HAP-1 (cell line): ENCODE measurements around the gene CLDN18.

ENCODE experiments used
- DNase-seq, 2 experiments: peaks; one replicate each; pipeline ENCODE4 v3.0.0-alpha.2; 2016 to 2020; ENCODE audit warnings: low spot score in 2 of 2
- H3K27me3 ChIP-seq: fragments of 250-450 bp; sonication (Bioruptor Pico); 2 replicates; pipeline ENCODE4 v1.5.1; 2020; ENCODE audit warnings: low read depth, mild to moderate bottlenecking, moderate library complexity
- H3K36me3 ChIP-seq: fragments of 250-450 bp; sonication (Bioruptor Pico); replicated peaks from 2 replicates; pipeline ENCODE4 v1.5.1; 2020; ENCODE audit warnings: mild to moderate bottlenecking
- H3K4me1 ChIP-seq: fragments of 250-450 bp; sonication (Bioruptor Pico); 2 replicates; pipeline ENCODE4 v1.5.1; 2020; ENCODE audit warnings: mild to moderate bottlenecking
- H3K4me3 ChIP-seq: fragments of 250-450 bp; sonication (Bioruptor Pico); 2 replicates; pipeline ENCODE4 v1.5.1; 2020; ENCODE audit warnings: mild to moderate bottlenecking, moderate library complexity
- H3K9me3 ChIP-seq: fragments of 250-450 bp; sonication (Bioruptor Pico); 2 replicates; pipeline ENCODE4 v1.5.1; 2020; ENCODE audit warnings: mild to moderate bottlenecking, moderate library complexity
- in situ Hi-C: fragments of 300-500 bp; cut with MboI; formaldehyde crosslinking; loops from 3 replicates; pipeline ENCODE4 v1.14.3; 2020; ENCODE audit warnings: low sequenced_read_pairs, inconsistent platforms, mixed read lengths

CLDN18 gene

DNA sequence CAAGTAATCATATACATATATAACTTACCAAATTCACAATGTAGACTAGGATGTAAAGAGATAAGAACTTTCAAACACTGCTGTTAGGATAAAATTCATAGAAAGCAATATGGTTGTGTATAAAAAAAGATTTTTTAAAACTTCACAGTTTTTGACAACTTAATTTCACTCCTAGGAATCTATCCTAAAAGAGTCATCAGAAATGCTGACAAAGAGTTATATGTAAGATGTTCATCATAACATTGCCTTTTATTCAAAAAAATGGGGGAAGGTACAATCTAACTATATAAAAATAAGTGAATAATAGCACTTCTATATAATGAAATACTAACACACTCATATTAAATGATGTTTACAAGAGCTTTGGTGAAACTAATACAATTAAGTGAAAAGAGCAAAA is 4.3 kb upstream of the CLDN18 start:
- Histone ChIP-seq H3K9me3 (no peaks in the 10 kb centered on the region), H3K27me3 (no peaks in the 10 kb centered on the region), H3K4me1 (no peaks in the 10 kb centered on the region), H3K4me3 (no peak overlapping the region), H3K36me3 (no peaks in the 10 kb centered on the region)
- no peak for DNase-seq
- in situ Hi-C loops = no loop called here

DNA sequence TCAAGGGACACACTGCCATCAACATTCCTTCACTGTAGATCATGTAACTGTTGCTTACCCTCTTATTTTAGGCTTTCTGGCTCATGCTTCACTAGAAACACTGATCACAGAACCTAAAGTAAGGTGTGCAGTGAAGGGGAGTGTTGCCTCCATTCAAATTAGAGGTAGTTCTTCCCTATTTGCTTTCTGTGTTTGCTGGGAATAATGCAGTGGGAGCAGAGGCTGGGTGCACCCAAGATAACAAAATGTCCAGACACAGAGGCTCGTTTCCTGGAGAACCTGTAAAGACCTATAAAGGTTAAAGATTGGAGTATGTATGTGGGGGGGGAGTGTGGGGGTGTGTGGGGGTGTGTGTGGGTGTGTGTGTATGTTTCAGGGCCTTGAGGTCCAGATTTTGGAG is 2.1 kb upstream of the CLDN18 start:
- DNase-seq = no peak
- Histone ChIP-seq H3K4me1 (no peaks in the 10 kb centered on the region), H3K9me3 (no peaks in the 10 kb centered on the region), H3K36me3 (no peaks in the 10 kb centered on the region), H3K27me3 (no peaks in the 10 kb centered on the region), H3K4me3 (no peak overlapping the region)
- in situ Hi-C loops = no loop called here

DNA sequence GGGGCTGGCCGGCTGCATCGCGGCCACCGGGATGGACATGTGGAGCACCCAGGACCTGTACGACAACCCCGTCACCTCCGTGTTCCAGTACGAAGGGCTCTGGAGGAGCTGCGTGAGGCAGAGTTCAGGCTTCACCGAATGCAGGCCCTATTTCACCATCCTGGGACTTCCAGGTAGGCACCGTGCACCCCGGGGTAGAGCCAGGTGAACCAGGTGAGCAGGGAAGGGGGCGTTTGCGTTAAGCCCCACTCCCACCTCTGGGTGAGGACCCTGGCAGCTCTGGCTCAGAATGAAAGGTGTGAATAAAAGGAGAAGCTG is 267 bp downstream of the CLDN18 start:
- no peak for DNase-seq
- Histone ChIP-seq H3K4me3 (no peak overlapping the region), H3K36me3 (no peaks in the 10 kb centered on the region), H3K9me3 (no peaks in the 10 kb centered on the region), H3K4me1 (no peaks in the 10 kb centered on the region), H3K27me3 (no peaks in the 10 kb centered on the region)
- in situ Hi-C loops = no loop called here

DNA sequence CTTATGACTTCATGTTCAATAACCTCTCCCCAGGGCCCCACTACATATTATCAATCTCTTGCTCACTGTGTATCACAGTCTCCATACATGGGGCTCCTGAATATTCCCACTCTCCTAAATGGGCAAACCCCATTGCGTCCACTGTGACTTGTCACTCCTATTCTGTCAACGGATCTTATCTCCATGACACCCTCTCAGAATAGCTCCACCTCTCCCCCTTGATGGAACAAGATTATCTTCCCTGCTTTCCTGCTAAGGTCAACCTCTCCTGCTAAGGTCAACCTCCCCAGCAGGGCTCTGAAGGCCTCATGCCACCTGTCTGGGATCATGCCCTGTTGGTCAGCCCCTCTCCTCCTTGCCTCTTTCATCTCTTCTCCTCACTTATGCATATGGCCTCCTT is 1.8 kb downstream of the CLDN18 start:
- Histone ChIP-seq H3K27me3 (no peaks in the 10 kb centered on the region), H3K9me3 (no peaks in the 10 kb centered on the region), H3K36me3 (no peaks in the 10 kb centered on the region), H3K4me3 (no peak overlapping the region), H3K4me1 (no peaks in the 10 kb centered on the region)
- no peak for DNase-seq
- in situ Hi-C loops = no loop called here

DNA sequence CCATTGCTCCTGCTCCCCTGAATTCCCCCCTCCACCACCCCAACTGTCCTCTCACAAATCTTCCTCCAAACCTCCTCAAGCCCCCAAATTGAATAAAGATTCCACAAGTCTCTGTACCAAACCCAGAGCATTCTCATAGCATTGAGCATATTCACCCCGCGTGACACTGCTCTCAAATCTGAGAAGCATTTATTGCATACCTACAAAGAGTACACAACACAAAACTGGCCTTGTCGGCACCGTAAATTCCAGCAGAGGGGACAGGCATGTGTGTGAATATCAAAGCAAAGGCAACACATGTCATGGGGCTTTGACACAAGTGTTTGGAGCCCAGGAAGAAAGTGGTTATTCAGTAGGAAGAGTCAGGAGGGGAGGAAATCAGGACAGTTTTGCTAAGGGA is 2.6 kb downstream of the CLDN18 start:
- no peak for DNase-seq
- Histone ChIP-seq H3K36me3 (no peaks in the 10 kb centered on the region), H3K4me3 (no peak overlapping the region), H3K9me3 (no peaks in the 10 kb centered on the region), H3K4me1 (no peaks in the 10 kb centered on the region), H3K27me3 (no peaks in the 10 kb centered on the region)
- in situ Hi-C loops = no loop called here

DNA sequence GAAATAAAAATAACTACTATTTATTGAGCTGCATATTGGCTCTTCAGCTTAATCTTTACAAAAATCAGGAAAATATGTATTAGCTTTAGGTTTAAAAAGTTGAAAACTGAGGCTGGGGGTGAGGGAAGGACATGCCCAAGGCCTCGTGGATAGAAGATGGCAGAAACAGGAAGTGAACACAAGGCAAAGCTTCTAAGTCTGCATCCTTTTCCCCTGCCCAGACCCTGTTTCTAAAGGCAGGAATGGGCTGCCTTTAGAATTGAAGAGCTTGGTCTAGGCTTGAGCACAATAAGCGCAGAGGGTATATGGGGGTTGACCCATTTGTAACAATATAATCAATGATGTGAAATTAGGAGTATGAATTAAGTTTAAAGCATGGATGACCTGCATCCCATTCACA is 6.1 kb downstream of the CLDN18 start:
- DNase-seq = no peak
- no peaks in the 10 kb centered on the region for H3K27me3 ChIP-seq
- no peaks in the 10 kb centered on the region for H3K9me3 ChIP-seq
- no peak overlapping the region for H3K4me3 ChIP-seq
- no peaks in the 10 kb centered on the region for H3K36me3 ChIP-seq
- in situ Hi-C loops = no loop called here
- no peaks in the 10 kb centered on the region for H3K4me1 ChIP-seq

DNA sequence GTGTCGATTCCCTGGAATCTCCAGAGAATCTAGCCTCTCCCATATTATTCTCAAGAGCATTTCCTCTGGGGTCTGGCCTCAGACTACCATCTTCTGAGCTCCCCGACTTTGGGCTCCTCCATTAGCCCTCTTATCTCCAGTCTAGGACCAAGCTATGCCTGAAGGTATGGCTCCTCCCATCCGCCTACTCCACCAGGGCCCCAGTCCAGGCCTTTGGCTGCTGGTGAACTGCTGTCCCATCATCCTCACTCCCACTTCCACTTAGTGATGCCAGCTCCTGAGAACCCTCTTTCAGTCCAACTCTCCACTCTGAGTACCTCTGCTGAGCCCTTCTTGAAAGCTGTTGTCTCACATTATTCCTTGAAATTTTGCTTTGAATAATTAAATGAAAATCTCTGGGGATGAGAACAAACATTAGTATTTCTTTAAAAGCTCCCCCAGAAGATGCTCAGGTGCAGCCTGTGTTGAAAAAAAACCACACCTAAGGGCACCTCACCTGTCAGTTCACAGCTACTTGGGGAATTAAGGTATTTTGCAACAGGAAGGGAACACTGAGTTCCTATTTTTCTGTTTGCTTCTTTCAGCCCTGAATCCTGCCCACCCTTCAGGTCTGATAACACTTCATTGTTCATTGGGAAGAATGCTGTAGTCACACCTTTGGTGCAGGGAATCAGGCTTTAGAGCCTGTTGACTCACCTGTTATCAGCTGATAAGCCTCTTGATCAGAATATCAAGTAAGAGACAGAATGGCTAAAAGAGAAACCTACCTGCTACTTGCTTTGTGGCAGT is 9.5 kb downstream of the CLDN18 start:
- Histone ChIP-seq H3K9me3 (no peaks in the 10 kb centered on the region), H3K4me1 (no peaks in the 10 kb centered on the region), H3K4me3 (no peak overlapping the region), H3K27me3 (no peaks in the 10 kb centered on the region), H3K36me3 (no peaks in the 10 kb centered on the region)
- in situ Hi-C loops = no loop called here
- DNase-seq = no peak

DNA sequence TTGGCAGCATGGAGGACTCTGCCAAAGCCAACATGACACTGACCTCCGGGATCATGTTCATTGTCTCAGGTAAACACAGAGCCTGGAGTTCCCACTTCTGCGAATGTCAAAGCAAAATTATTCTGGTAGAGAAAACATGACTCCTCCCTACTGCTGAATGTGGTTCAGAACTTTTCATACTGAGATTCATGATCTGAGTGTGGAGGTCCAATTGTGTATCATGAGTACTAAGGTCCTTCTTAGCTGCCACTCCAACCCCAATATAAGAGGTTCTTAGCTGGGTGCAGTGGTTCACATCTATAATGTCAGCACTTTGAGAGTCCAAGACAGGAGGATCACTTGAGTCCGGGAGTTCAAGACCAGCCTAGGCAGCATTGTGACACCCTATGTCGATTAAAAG is 13.8 kb downstream of the CLDN18 start:
- H3K4me3 ChIP-seq = no peak overlapping the region
- no peaks in the 10 kb centered on the region for H3K36me3 ChIP-seq
- H3K27me3 ChIP-seq = no peaks in the 10 kb centered on the region
- DNase-seq = no peak
- in situ Hi-C loops = no loop called here
- no peaks in the 10 kb centered on the region for H3K9me3 ChIP-seq
- no peaks in the 10 kb centered on the region for H3K4me1 ChIP-seq

DNA sequence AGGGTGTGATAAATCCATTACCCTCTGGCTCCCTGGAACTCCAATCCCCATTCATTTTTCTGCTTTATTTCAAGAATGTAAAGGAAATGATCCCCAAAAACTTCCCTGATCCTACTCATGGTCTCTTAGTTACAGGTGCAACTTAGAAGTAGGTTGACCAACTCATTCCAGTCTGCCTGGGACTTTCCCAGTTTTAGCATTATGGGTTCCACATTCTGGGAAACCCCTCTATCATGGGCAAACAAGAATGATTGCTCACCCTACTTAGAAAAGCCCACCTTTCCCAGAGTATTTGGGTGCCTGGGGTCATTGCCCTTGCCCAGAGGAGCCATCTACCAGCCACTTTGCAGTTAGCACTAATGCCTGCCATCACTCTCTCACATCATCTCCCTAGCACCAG is 15.6 kb downstream of the CLDN18 start:
- H3K4me3 ChIP-seq = no peak overlapping the region
- H3K36me3 ChIP-seq = no peaks in the 10 kb centered on the region
- no peaks in the 10 kb centered on the region for H3K9me3 ChIP-seq
- no peak for DNase-seq
- no peaks in the 10 kb centered on the region for H3K4me1 ChIP-seq
- in situ Hi-C loops = no loop called here
- no peaks in the 10 kb centered on the region for H3K27me3 ChIP-seq

DNA sequence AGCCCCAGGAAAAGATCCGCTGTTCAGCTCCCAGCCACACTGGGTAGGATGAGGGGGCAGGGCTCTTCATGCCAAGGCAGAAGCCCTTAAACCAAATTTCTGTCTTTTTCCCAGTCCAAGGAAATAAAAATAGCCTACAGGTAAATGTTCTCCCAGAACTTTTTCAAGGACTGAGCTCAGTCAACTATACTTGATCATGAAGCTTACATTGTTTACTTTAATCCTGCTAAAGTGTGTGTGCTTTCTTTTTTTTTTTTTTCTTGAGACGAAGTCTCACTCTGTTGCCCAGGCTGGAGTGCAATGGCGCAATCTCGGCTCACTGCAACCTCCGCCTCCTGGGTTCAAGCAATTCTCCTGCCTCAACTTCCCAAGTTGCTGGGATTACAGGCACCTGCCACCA is 17.9 kb downstream of the CLDN18 start:
- Histone ChIP-seq H3K36me3 (no peaks in the 10 kb centered on the region), H3K4me3 (no peak overlapping the region), H3K4me1 (no peaks in the 10 kb centered on the region), H3K27me3 (no peaks in the 10 kb centered on the region), H3K9me3 (no peaks in the 10 kb centered on the region)
- in situ Hi-C loops = no loop called here
- no peak for DNase-seq

DNA sequence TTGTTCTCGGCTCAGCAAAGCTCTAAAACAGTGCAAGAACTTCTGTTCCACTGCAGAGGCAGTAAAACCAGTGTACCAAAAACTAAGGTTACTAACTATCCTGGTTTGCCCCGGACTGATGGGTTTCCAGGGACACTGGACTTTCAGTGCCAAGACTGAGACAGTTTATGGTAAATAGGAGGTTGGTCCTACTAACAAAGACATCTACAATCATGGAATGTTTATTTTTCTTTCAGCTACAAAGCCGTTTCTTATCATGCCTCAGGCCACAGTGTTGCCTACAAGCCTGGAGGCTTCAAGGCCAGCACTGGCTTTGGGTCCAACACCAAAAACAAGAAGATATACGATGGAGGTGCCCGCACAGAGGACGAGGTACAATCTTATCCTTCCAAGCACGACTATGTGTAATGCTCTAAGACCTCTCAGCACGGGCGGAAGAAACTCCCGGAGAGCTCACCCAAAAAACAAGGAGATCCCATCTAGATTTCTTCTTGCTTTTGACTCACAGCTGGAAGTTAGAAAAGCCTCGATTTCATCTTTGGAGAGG is 20.8 kb downstream of the CLDN18 start:
- DNase-seq = no peak
- Histone ChIP-seq H3K27me3 (no peaks in the 10 kb centered on the region), H3K4me3 (no peak overlapping the region), H3K9me3 (no peaks in the 10 kb centered on the region), H3K36me3 (no peaks in the 10 kb centered on the region), H3K4me1 (peaks cover 4% of the 10 kb centered on the region; the same call in 1 of the 2 replicates)
- in situ Hi-C loops = no loop called here

DNA sequence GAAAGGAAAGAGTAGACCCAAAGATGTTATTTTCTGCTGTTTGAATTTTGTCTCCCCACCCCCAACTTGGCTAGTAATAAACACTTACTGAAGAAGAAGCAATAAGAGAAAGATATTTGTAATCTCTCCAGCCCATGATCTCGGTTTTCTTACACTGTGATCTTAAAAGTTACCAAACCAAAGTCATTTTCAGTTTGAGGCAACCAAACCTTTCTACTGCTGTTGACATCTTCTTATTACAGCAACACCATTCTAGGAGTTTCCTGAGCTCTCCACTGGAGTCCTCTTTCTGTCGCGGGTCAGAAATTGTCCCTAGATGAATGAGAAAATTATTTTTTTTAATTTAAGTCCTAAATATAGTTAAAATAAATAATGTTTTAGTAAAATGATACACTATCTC is 21.6 kb downstream of the CLDN18 start:
- in situ Hi-C loops = no loop called here
- H3K27me3 ChIP-seq = no peaks in the 10 kb centered on the region
- H3K4me1 ChIP-seq = peaks cover 4% of the 10 kb centered on the region; the same call in 1 of the 2 replicates
- no peaks in the 10 kb centered on the region for H3K36me3 ChIP-seq
- H3K9me3 ChIP-seq = no peaks in the 10 kb centered on the region
- no peak for DNase-seq
- no peak overlapping the region for H3K4me3 ChIP-seq

DNA sequence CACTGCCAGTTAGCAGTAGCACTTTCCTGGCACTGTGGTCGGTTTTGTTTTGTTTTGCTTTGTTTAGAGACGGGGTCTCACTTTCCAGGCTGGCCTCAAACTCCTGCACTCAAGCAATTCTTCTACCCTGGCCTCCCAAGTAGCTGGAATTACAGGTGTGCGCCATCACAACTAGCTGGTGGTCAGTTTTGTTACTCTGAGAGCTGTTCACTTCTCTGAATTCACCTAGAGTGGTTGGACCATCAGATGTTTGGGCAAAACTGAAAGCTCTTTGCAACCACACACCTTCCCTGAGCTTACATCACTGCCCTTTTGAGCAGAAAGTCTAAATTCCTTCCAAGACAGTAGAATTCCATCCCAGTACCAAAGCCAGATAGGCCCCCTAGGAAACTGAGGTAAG is 22.6 kb downstream of the CLDN18 start:
- Histone ChIP-seq H3K36me3 (no peaks in the 10 kb centered on the region), H3K27me3 (no peaks in the 10 kb centered on the region), H3K4me3 (no peak overlapping the region), H3K4me1 (peaks cover 4% of the 10 kb centered on the region; the same call in 1 of the 2 replicates), H3K9me3 (no peaks in the 10 kb centered on the region)
- in situ Hi-C loops = no loop called here
- no peak for DNase-seq

DNA sequence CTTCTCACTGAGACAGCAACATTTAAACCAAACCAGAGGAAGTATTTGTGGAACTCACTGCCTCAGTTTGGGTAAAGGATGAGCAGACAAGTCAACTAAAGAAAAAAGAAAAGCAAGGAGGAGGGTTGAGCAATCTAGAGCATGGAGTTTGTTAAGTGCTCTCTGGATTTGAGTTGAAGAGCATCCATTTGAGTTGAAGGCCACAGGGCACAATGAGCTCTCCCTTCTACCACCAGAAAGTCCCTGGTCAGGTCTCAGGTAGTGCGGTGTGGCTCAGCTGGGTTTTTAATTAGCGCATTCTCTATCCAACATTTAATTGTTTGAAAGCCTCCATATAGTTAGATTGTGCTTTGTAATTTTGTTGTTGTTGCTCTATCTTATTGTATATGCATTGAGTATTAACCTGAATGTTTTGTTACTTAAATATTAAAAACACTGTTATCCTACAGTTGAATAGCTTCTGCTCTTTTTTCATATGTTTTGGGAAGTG is 23.3 kb downstream of the CLDN18 start:
- H3K36me3 ChIP-seq = no peaks in the 10 kb centered on the region

DNA sequence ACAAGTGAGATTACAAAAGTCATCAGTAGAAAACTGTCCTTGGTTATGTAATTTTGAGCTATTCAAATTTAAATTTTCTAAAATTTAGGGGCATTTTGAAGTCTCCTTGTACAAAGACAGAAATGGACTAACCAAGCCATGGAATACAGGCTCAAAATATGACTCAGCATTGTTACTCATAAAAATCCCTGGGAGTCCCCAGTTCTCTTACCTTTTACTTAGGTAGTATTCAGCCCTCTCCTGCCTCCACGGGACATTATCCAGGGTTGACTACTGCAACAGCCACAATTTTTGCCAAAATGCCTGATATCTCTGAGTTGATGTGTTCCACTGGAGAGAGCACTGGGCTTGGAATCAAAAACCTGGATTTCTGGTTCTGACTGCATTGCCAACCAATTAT is 25.0 kb downstream of the CLDN18 start:
- Histone ChIP-seq H3K36me3 (no peaks in the 10 kb centered on the region), H3K9me3 (no peaks in the 10 kb centered on the region), H3K27me3 (no peaks in the 10 kb centered on the region), H3K4me3 (no peak overlapping the region), H3K4me1 (peaks cover 4% of the 10 kb centered on the region; the same call in 1 of the 2 replicates)
- no peak for DNase-seq
- in situ Hi-C loops = no loop called here

More for the DNA sequence above, 23.3 kb downstream of the CLDN18 start:
- no peaks in the 10 kb centered on the region for H3K27me3 ChIP-seq
- H3K9me3 ChIP-seq = no peaks in the 10 kb centered on the region
- DNase-seq = no peak
- in situ Hi-C loops = no loop called here
- H3K4me1 ChIP-seq = peaks cover 4% of the 10 kb centered on the region; the same call in 1 of the 2 replicates
- no peak overlapping the region for H3K4me3 ChIP-seq
